Chondrocyte (in vitro differentiated cells): ENCODE measurements around the gene NUP50. TPM values are rescaled to one million over a fixed set of nuclear protein-coding genes. Genes with fewer than 3 reads are reported as not detected.

Source experiments
- DNase-seq: peaks from one replicate; pipeline ENCODE4 v3.0.0; 2021; ENCODE audit warnings: mixed read lengths, low spot score
- H3K27ac Mint-ChIP-seq: one replicate; pipeline ENCODE4 v1.8.0; 2021; ENCODE audit warnings: mild to moderate bottlenecking, moderate library complexity, mixed read lengths; ENCODE audit not compliant: unreplicated experiment
- H3K27me3 Mint-ChIP-seq: 2 replicates; pipeline ENCODE4 v1.8.0; 2021; ENCODE audit warnings: low read depth, mixed read lengths
- H3K36me3 Mint-ChIP-seq: 2 replicates; pipeline ENCODE4 v1.8.0; 2021; ENCODE audit warnings: low read depth, mixed read lengths
- H3K4me1 Mint-ChIP-seq: 2 replicates; pipeline ENCODE4 v1.8.0; 2021; ENCODE audit warnings: low read depth, mild to moderate bottlenecking, mixed read lengths
- H3K4me3 Mint-ChIP-seq: one replicate; pipeline ENCODE4 v1.8.0; 2021; ENCODE audit warnings: mild to moderate bottlenecking, moderate library complexity, mixed read lengths; ENCODE audit not compliant: unreplicated experiment
- H3K9me3 Mint-ChIP-seq: 2 replicates; pipeline ENCODE4 v1.8.0; 2021; ENCODE audit warnings: low read depth, mixed read lengths
- CTCF ChIP-seq: fragments of 200-600 bp; sonication (generic); IDR thresholded peaks from 2 replicates; pipeline ENCODE4 v1.5.0; 2021; ENCODE audit warnings: antibody characterized with exemption, mild to moderate bottlenecking, moderate library complexity
- total RNA-seq: library from RNA; stranded (reverse); gene quantifications from 3 replicates; pipeline ENCODE4 v1.2.1, GENCODE V29; 2021

NUP50 gene
- total RNA-seq, 1 donor from 2014 or later, result 44.1 TPM

DNA sequence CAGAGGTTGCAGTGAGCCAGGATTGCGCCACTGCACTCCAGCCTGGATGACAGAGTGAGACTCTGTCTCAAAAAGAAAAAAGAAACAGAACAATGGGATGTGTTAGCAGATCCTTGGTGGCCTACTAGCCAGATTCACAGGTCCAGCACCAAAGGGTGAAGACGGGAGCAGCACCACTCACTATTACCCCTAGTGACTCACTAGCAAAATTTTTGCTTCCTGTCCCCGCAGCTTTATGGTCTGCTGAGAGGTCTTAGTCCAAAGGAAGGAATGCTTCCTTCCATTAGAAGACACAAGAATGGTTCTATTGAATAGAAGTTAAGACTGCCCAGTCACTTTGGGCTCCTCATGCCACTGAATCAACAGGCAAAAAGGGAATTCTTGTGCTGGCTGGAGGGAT, 35.9 kb upstream of the NUP50 start:
- Mint-ChIP-seq H3K9me3 (no peaks in the 10 kb centered on the region), H3K4me3 (no peak overlapping the region), H3K36me3 (peaks cover 10% of the 10 kb centered on the region), H3K4me1 (peaks cover 11% of the 10 kb centered on the region), H3K27me3 (peaks cover 10% of the 10 kb centered on the region), H3K27ac (no peak overlapping the region)
- DNase-seq, result no peak
- TF ChIP-seq CTCF, result no peak

DNA sequence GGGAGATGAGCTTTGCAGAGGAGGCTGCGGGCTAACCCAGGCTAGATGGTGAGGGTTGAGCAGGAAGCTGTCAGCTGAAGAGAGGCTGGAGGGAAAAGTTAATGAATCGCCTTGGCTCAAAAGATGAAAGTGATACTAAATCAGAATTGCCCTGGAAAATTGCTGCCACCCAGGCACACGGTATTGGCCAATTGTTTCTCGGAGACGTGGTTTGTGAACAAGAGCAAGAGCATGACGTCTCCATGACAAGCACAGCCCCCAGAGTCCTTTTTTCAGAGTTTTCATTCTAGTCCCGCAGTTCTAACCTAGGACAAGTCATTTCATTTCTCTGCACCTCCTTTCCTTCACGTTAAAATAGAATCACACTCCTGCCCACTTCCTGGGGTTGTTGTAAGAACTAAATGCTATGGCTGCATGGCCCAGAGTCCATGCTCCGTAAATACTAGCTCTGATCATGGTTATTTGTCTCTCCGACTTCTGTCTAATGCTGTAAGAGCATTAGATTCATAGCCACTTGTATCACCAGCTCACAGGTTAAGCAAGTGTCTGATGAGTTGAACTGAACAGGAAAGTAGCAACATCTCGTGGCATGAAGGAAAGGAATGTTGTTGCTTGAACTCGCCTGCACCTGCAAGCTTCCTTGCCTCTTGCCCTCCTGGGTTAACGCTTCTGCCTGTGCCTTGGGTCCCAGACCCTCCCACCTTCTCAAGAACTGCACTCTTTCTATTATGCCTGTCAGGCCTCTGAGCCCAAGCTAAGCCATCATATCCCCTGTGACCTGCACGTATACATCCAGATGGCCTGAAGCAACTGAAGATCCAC, 33.8 kb upstream of the NUP50 start:
- TF ChIP-seq CTCF, result no peak
- H3K27ac Mint-ChIP-seq, result no peak overlapping the region
- no peak for DNase-seq

DNA sequence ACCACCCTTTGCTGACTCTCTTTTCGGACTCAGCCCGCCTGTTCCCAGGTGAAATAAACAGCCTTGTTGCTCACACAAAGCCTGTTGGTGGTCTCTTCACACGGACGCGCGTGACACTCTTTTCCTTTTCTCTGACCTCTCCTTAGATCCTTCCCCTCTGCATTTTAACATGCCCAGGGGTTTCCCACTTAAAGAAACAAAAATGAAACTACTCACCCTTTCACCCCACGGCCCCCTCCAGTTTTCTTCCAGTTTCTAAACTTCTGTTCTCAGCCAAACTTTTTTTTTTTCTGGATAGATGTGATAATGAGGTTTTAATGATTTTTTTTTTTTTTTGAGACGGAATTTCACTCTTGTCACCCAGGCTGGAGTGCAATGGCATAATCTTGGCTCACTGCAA, 32.8 kb upstream of the NUP50 start:
- Mint-ChIP-seq H3K4me1 (peaks cover 2% of the 10 kb centered on the region), H3K27ac (no peak overlapping the region), H3K27me3 (no peaks in the 10 kb centered on the region), H3K36me3 (peaks cover 26% of the 10 kb centered on the region), H3K4me3 (no peak overlapping the region), H3K9me3 (peaks cover 9% of the 10 kb centered on the region)
- no peak for TF ChIP-seq CTCF
- no peak for DNase-seq

More for the DNA sequence above, 33.8 kb upstream of the NUP50 start:
- Mint-ChIP-seq H3K27me3 (peaks cover 4% of the 10 kb centered on the region), H3K4me1 (peaks cover 11% of the 10 kb centered on the region), H3K4me3 (no peak overlapping the region), H3K9me3 (peaks cover 9% of the 10 kb centered on the region), H3K36me3 (peaks cover 22% of the 10 kb centered on the region)

DNA sequence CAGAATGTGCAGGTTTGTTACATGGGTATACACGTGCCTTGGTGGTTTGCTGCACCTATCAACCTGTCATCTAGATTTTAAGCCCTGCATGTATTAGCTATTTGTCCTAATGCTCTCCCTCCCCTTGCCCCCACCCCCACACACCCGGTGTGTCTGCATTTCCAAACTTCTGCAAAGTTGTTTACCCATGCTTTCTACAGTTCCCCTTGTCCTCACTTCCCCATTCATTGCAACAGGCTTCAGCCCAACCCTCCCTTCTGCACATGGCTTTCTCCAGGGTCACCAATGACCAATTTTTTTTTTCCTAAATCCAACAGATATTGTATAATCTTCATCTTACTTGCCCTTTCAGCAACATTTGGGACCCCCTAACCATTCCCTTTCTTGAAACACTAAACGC, 32.0 kb upstream of the NUP50 start:
- H3K4me3 Mint-ChIP-seq, result no peak overlapping the region
- H3K27ac Mint-ChIP-seq, result no peak overlapping the region
- DNase-seq, result no peak

DNA sequence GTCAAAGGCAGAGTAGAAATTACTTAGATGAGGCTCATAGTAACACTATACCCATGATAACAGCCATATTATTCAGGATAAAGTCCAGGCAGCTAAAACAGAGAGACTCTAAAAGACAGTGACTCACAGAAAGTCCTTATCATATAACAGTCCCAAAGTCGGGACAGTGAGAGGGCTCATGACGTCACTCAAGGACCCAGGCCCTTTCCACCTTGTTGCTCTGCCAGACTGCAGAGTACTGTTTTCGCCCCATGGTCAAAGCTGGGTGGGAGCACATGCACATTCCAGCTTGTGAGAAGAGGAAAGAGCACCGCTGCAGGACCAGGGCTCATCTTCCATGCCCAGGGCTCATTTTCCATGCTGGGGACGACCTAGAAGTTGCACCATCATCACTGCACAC, 29.4 kb upstream of the NUP50 start:
- peaks cover 9% of the 10 kb centered on the region for H3K9me3 Mint-ChIP-seq
- no peak for TF ChIP-seq CTCF
- no peaks in the 10 kb centered on the region for H3K27me3 Mint-ChIP-seq
- peaks cover 26% of the 10 kb centered on the region for H3K36me3 Mint-ChIP-seq
- H3K4me3 Mint-ChIP-seq, result no peak overlapping the region
- no peak overlapping the region for H3K27ac Mint-ChIP-seq
- no peaks in the 10 kb centered on the region for H3K4me1 Mint-ChIP-seq
- DNase-seq, result no peak

More for the DNA sequence above, 32.0 kb upstream of the NUP50 start:
- H3K36me3 Mint-ChIP-seq, result peaks cover 26% of the 10 kb centered on the region
- no peak for TF ChIP-seq CTCF
- H3K4me1 Mint-ChIP-seq, result peaks cover 2% of the 10 kb centered on the region
- H3K27me3 Mint-ChIP-seq, result no peaks in the 10 kb centered on the region
- peaks cover 9% of the 10 kb centered on the region for H3K9me3 Mint-ChIP-seq
